Vagina (tissue), 2 donors: ENCODE data around the gene DNAJC11.

Experiments
- POLR2A ChIP-seq, 2 donors: fragments of 450-650 bp; IDR thresholded peaks; one replicate each; pipeline ENCODE4 v1.6.1; 2017; ENCODE audit warnings: antibody characterized with exemption in 2 of 2, mild to moderate bottlenecking in 2 of 2, moderate library complexity in 2 of 2
- POLR2AphosphoS5 ChIP-seq, 2 donors: sonication (generic); formaldehyde crosslinking; IDR thresholded peaks; one replicate each; pipeline ENCODE4 v1.9.0; 2017; ENCODE audit warnings: antibody characterized with exemption in 2 of 2, mild to moderate bottlenecking in 2 of 2, low read depth in 1 of 2; ENCODE audit not compliant: insufficient read depth in 1 of 2
- TF ChIP-seq, protein P1 (sequence below), 3 experiments: fragments of 450-650 bp in 2 of 3; fragments of 200-600 bp in 1 of 3; sonication (generic) in 1 of 3; IDR thresholded peaks; one replicate each; pipeline ENCODE4 v1.5.1; 2017 to 2019; ENCODE audit warnings: antibody characterized with exemption in 3 of 3, mild to moderate bottlenecking in 2 of 3, moderate library complexity in 2 of 3

DNA sequence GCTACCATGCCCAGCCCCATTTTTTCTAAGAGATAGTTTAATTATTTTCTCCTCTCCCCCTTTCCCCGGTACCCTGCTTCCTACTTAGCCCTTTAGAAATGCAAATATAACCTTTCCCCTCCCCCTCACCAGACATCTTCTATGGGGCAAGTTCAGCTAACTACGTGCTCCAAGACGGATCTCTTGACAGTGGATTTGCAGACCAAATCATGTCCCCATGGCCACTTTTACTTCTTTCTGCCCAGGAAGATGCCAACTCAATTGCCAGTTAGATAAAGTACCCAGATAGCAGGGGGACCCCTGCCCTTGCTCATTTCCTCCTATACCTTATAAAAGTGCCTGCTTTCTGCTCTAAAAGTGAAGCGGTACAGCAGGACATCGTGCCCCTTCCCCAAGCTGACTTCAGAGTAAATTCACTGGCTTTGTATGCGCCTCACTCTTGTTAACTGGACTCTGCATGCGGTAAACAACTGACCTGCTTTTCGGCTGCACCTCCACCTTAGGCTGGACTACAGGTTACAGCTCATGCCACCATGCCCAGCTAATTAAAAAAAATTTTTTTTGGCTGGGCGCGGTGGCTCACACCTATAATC lies 7.4 kb downstream of the DNAJC11 start:
- TF ChIP-seq, protein P1, sequence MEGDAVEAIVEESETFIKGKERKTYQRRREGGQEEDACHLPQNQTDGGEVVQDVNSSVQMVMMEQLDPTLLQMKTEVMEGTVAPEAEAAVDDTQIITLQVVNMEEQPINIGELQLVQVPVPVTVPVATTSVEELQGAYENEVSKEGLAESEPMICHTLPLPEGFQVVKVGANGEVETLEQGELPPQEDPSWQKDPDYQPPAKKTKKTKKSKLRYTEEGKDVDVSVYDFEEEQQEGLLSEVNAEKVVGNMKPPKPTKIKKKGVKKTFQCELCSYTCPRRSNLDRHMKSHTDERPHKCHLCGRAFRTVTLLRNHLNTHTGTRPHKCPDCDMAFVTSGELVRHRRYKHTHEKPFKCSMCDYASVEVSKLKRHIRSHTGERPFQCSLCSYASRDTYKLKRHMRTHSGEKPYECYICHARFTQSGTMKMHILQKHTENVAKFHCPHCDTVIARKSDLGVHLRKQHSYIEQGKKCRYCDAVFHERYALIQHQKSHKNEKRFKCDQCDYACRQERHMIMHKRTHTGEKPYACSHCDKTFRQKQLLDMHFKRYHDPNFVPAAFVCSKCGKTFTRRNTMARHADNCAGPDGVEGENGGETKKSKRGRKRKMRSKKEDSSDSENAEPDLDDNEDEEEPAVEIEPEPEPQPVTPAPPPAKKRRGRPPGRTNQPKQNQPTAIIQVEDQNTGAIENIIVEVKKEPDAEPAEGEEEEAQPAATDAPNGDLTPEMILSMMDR (IDR thresholded peaks at IDR 0.05), result no peak
- TF ChIP-seq POLR2A (IDR thresholded peaks at IDR 0.05) (no peak), POLR2AphosphoS5 (IDR thresholded peaks at IDR 0.05; ENCODE audit: insufficient read depth in 1 of 2, low read depth in 1 of 2) (no peak)
